ENCODE results near the gene NCOA4. TPM values are rescaled to one million over a fixed set of nuclear protein-coding genes. Genes with fewer than 3 reads are reported as not detected.
A peak's percentile ranks its signal among the peaks of the same experiment; 100 is the strongest.

Gene NCOA4
- total RNA-seq, 2 experiments from 2014 or later, result 71.1 to 78.8 TPM

DNA sequence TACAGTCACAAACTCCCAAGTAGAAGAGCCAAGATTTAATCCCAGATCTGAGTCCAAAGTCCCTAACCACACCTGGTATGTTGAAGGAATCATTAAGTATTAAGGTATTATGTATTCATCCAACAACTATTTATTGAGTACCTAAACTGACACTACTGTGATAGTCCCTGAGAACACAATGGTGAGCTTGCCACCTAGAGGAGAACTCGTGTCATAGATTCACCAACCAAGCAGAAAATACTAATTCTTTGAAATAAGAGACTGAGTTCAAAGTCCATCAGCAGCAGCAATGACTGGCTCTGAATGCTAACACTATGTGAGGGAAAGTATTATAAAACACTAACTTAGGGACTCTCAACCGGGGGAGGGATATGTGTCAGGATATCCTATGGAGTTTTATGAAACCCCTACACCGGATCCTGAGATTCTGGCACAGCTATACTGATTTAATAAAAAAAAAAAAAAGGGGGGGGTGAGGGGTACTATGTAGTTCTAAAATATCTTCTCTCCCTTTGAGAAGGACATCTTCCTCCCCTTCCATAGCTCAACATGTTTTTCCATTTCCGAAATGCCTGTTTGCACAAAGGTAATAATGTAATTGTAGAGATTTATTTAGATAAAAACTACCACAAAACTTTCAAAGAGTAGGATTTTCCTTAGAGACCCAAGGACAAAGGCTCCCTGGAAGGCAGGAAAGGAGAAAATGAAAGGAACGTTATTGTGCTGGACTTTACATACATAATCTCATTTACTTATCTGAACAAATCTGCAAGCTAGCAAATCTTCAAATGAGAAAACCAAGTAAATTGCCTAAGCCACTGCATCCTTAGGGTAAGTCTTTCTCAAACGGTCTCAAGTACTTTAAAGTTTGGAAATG lies 1.6 kb downstream of the NCOA4 start:
- H2AFZ ChIP-seq (ENCODE audit: low read length), result no peak overlapping the region
- ChIA-PET CTCF (ENCODE audit: unreplicated experiment) (interaction anchor here (0.6 to 1.0 kb wide), 5 partner anchors 12 to 564 kb away, joined by 3 to 4 read pairs (median 3); no protein-coding TSS in a partner anchor), POLR2A (interaction anchor here (0.6 to 1.8 kb wide), 7 partner anchors 9 to 1724 kb away, joined by 3 to 12 read pairs (median 3); no protein-coding TSS in a partner anchor)
- H3K4me1 ChIP-seq (ENCODE audit: insufficient read depth, low read length, poor library complexity, severe bottlenecking), result peaks cover 26% of the 10 kb centered on the region
- DNase-seq (ENCODE audit: low spot score), result peak; percentile 80
- H3K27ac ChIP-seq (ENCODE audit: low read depth, low read length, poor library complexity, severe bottlenecking), result peak overlapping the region; percentile 44
- TF ChIP-seq EZH2phosphoT487 (IDR thresholded peaks at IDR 0.05; ENCODE audit: borderline replicate concordance, low read depth, low read length), result no peak
- TF ChIP-seq, protein P1, sequence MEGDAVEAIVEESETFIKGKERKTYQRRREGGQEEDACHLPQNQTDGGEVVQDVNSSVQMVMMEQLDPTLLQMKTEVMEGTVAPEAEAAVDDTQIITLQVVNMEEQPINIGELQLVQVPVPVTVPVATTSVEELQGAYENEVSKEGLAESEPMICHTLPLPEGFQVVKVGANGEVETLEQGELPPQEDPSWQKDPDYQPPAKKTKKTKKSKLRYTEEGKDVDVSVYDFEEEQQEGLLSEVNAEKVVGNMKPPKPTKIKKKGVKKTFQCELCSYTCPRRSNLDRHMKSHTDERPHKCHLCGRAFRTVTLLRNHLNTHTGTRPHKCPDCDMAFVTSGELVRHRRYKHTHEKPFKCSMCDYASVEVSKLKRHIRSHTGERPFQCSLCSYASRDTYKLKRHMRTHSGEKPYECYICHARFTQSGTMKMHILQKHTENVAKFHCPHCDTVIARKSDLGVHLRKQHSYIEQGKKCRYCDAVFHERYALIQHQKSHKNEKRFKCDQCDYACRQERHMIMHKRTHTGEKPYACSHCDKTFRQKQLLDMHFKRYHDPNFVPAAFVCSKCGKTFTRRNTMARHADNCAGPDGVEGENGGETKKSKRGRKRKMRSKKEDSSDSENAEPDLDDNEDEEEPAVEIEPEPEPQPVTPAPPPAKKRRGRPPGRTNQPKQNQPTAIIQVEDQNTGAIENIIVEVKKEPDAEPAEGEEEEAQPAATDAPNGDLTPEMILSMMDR (conservative IDR thresholded peaks at IDR 0.05; ENCODE audit: low read length), result peak; percentile 90
- H3K79me2 ChIP-seq (ENCODE audit: insufficient read depth, low read depth, low read length), result peaks cover 64% of the 10 kb centered on the region
- peak overlapping the region; percentile 81 for H3K4me2 ChIP-seq (ENCODE audit: low read length)
- H3K9me3 ChIP-seq (ENCODE audit: low read length), result no peaks in the 10 kb centered on the region
- no peaks in the 10 kb centered on the region for H3K9me2 ChIP-seq (ENCODE audit: insufficient read depth, low read length)
- peak overlapping the region; percentile 87 for H3K4me3 ChIP-seq (ENCODE audit: low read depth, low read length, poor library complexity, severe bottlenecking)
- H4K20me1 ChIP-seq (ENCODE audit: insufficient read depth, low read length), result peaks cover 42% of the 10 kb centered on the region
- intact Hi-C loops (cut with micrococcal nuclease; ENCODE audit: unreplicated experiment), result loop anchor here (2.0 to 5.0 kb wide), 3 partner anchors 56 to 792 kb away; partner anchors contain the start of gene TIMM23
- BruUV-seq (replicated peaks), result no TSS peak
- H3K36me3 ChIP-seq (ENCODE audit: insufficient read depth, low read length), result peaks cover 35% of the 10 kb centered on the region

DNA sequence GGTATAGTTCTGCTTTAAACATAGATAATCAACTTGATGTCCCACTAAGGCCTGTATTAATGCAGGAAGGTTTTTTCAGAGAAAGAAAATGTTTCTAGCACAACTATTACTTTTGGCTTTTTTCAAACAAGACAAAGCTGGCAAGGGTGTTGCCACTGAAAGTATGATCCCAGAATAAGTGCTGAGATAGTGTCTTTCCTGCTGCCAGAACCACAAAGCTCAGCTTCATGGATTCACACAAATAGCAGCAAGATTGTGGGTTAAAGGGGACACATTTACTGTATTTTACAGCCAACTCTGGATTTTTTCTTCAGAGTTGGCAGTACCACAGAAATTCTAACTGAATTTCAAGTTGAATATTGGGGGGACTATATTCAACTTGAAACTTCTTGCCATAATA lies 4.3 kb downstream of the NCOA4 start:
- TF ChIP-seq, protein P1 (conservative IDR thresholded peaks at IDR 0.05; ENCODE audit: low read length), result no peak
- TF ChIP-seq EZH2phosphoT487 (IDR thresholded peaks at IDR 0.05; ENCODE audit: borderline replicate concordance, low read depth, low read length), result no peak
- intact Hi-C loops (cut with micrococcal nuclease; ENCODE audit: unreplicated experiment), result loop anchor here (5.0 kb wide), 2 partner anchors 256 to 789 kb away; no protein-coding TSS in a partner anchor
- peaks cover 40% of the 10 kb centered on the region for H3K4me1 ChIP-seq (ENCODE audit: insufficient read depth, low read length, poor library complexity, severe bottlenecking)
- no peak for DNase-seq (ENCODE audit: low spot score)
- peaks cover 42% of the 10 kb centered on the region for H4K20me1 ChIP-seq (ENCODE audit: insufficient read depth, low read length)
- CTCF ChIA-PET (ENCODE audit: unreplicated experiment), result no interaction called here
- no peaks in the 10 kb centered on the region for H3K9me2 ChIP-seq (ENCODE audit: insufficient read depth, low read length)
- H3K9me3 ChIP-seq (ENCODE audit: low read length), result no peaks in the 10 kb centered on the region
- H3K4me3 ChIP-seq (ENCODE audit: low read depth, low read length, poor library complexity, severe bottlenecking), result no peak overlapping the region
- H3K4me2 ChIP-seq (ENCODE audit: low read length), result no peak overlapping the region
- no peak overlapping the region for H2AFZ ChIP-seq (ENCODE audit: low read length)
- POLR2A ChIA-PET, result interaction anchor here (1.1 to 1.2 kb wide), 2 partner anchors 8 to 71 kb away, joined by 3 to 5 read pairs; no protein-coding TSS in a partner anchor
- peaks cover 91% of the 10 kb centered on the region for H3K79me2 ChIP-seq (ENCODE audit: insufficient read depth, low read depth, low read length)
- H3K27ac ChIP-seq (ENCODE audit: low read depth, low read length, poor library complexity, severe bottlenecking), result no peak overlapping the region
- peaks cover 39% of the 10 kb centered on the region for H3K36me3 ChIP-seq (ENCODE audit: insufficient read depth, low read length)
- no TSS peak for BruUV-seq (replicated peaks)
